ENCODE results near the gene TTC21B. TPM values are rescaled to one million over a fixed set of nuclear protein-coding genes. Genes with fewer than 3 reads are reported as not detected.

Gene TTC21B
- total RNA-seq, 1 experiment from 2014 or later: 9.8 TPM

DNA sequence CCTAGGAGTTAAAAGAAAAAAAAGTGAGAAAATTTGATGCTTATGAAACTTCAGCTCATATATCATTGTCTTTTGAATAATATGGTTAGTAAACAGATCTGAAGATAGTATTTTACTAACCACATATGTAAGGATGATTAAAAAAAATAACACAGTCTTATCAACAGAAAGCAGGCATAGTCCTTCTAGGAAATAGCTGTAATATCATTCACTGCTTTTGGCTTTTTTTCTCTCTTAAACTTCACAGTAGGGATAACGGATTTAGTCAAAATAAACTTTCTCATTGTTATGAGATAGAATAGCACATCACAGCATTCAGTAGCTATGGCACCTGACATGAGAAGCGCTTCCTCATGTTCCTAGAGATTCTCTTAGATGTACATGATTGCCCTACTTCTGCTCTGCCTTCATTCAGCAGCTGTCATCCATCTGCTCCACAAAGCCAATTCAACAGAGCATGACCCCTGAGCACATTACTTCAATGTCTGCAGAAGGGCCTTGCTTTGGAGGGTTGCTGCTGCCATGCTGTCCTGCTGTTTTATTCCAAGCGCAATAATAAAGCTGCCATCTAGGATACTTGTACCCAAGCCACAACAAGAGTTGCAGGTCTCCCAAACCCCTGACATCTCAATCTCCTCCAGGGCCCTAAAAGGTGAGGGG lies 67.0 kb downstream of the TTC21B start:
- Histone ChIP-seq H4K20me1 (ENCODE audit: insufficient read depth) (no peaks in the 10 kb centered on the region), H3K36me3 (ENCODE audit: low read depth) (no peaks in the 10 kb centered on the region), H3K27ac (no peak overlapping the region), H3K27me3 (ENCODE audit: insufficient read depth, low read depth) (no peaks in the 10 kb centered on the region), H3K4me2 (no peak overlapping the region), H3K4me3 (no peak overlapping the region), H3F3A (ENCODE audit: insufficient read depth, low read depth) (no peaks in the 10 kb centered on the region), H2AFZ (no peak overlapping the region), H3K79me2 (ENCODE audit: low read depth) (no peaks in the 10 kb centered on the region), H3K4me1 (replicated peaks; ENCODE audit: insufficient read depth) (no peaks in the 10 kb centered on the region), H3K9me2 (ENCODE audit: insufficient read depth) (no peaks in the 10 kb centered on the region), H3K9me3 (ENCODE audit: insufficient read depth, low read depth) (no peaks in the 10 kb centered on the region)
- TF ChIP-seq, protein P1, sequence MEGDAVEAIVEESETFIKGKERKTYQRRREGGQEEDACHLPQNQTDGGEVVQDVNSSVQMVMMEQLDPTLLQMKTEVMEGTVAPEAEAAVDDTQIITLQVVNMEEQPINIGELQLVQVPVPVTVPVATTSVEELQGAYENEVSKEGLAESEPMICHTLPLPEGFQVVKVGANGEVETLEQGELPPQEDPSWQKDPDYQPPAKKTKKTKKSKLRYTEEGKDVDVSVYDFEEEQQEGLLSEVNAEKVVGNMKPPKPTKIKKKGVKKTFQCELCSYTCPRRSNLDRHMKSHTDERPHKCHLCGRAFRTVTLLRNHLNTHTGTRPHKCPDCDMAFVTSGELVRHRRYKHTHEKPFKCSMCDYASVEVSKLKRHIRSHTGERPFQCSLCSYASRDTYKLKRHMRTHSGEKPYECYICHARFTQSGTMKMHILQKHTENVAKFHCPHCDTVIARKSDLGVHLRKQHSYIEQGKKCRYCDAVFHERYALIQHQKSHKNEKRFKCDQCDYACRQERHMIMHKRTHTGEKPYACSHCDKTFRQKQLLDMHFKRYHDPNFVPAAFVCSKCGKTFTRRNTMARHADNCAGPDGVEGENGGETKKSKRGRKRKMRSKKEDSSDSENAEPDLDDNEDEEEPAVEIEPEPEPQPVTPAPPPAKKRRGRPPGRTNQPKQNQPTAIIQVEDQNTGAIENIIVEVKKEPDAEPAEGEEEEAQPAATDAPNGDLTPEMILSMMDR (conservative IDR thresholded peaks at IDR 0.05): no peak
- TF ChIP-seq EZH2 (IDR thresholded peaks at IDR 0.05; ENCODE audit: low read depth): no peak
- POLR2A ChIA-PET (ENCODE audit: unreplicated experiment): no interaction called here
- BruUV-seq (replicated peaks): no TSS peak
- no peak for DNase-seq
- intact Hi-C loops (cut with micrococcal nuclease; ENCODE audit: unreplicated experiment): no loop called here
- CTCF ChIA-PET: no interaction called here

DNA sequence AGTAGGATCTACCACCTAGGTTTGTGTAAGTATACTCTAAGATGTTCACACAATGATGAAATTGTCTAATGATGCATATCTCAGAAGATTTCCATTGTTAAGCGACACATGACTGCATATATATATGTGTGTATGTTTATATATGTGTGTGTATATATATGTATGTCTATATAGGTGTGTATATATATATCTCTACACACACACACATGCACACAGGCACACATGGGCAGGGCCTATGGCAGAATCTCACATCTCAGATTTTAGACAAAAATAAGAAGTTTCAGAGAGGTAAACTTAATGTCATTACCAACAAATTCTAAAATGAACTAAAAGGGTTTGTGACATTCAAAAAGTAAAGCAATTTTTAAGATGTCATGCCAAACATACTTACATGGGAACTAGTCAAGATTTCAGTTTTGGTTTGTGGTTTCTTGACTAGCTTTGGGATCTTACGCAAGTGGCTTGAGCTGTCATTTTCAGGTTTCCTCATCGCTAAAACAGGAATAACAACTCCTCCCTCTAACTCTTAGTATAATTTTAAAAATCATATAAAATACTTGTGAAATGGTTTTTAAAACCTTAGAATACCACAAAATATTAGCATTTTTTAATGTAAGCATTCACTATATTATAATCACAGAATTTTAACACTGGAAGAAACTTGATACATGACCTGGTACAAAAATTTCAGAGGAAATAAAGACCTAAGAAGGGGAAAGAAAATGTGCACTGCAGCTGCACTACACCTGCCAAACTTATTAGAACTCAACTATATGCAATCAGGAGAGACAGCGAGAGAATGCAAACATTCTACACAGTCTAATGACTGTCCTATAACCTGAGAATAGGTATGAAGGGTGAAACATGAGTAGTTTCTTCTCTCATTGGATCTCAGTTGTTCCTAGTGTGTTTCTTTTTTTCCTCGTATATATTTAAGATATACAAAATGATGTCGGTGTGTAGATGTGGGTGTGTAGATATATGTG lies 75.7 kb downstream of the TTC21B start:
- Histone ChIP-seq H3K9me3 (ENCODE audit: insufficient read depth, low read depth) (no peaks in the 10 kb centered on the region), H3K9me2 (ENCODE audit: insufficient read depth) (no peaks in the 10 kb centered on the region), H3K4me2 (no peak overlapping the region), H3F3A (ENCODE audit: insufficient read depth, low read depth) (no peaks in the 10 kb centered on the region), H3K79me2 (ENCODE audit: low read depth) (no peaks in the 10 kb centered on the region), H3K27ac (no peak overlapping the region), H3K36me3 (ENCODE audit: low read depth) (no peaks in the 10 kb centered on the region), H4K20me1 (ENCODE audit: insufficient read depth) (no peaks in the 10 kb centered on the region), H3K27me3 (ENCODE audit: insufficient read depth, low read depth) (no peaks in the 10 kb centered on the region), H3K4me3 (no peak overlapping the region), H2AFZ (no peak overlapping the region), H3K4me1 (replicated peaks; ENCODE audit: insufficient read depth) (no peaks in the 10 kb centered on the region)
- BruUV-seq (replicated peaks): no TSS peak
- ChIA-PET POLR2A (ENCODE audit: unreplicated experiment) (interaction anchor here (0.6 kb wide), 1 partner anchor 32 kb away, joined by 8 read pairs; no protein-coding TSS in a partner anchor), CTCF (no interaction called here)
- peak in 1 of 2 experiments; percentile 52 for DNase-seq
- TF ChIP-seq, protein P1 (conservative IDR thresholded peaks at IDR 0.05): no peak
- no peak for TF ChIP-seq EZH2 (IDR thresholded peaks at IDR 0.05; ENCODE audit: low read depth)
- intact Hi-C loops (cut with micrococcal nuclease; ENCODE audit: unreplicated experiment): loop anchor here (10.0 kb wide), 1 partner anchor 863 kb away; no protein-coding TSS in a partner anchor

DNA sequence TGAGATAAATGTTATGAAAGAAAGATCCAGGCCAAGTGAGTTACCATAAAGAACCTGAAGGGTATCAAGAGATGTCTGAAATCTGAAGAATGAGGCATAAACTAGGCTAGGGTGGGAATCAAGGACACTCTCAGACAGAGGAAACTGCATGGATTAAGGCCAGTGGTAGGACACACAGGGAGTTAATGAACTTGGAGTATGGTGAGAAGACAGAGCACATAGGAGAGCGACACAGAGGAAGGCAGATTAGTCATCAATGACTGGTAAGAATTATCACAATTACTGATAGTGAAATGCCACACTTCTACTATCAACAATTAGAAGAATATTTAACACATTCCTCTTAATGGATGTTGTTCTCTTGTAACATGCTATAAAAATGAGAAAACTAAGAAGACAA lies 76.9 kb downstream of the TTC21B start:
- Histone ChIP-seq H3K79me2 (ENCODE audit: low read depth) (no peaks in the 10 kb centered on the region), H3F3A (ENCODE audit: insufficient read depth, low read depth) (no peaks in the 10 kb centered on the region), H4K20me1 (ENCODE audit: insufficient read depth) (no peaks in the 10 kb centered on the region), H3K9me2 (ENCODE audit: insufficient read depth) (no peaks in the 10 kb centered on the region), H3K4me2 (no peak overlapping the region), H3K27ac (no peak overlapping the region), H2AFZ (no peak overlapping the region), H3K27me3 (ENCODE audit: insufficient read depth, low read depth) (no peaks in the 10 kb centered on the region), H3K4me1 (replicated peaks; ENCODE audit: insufficient read depth) (no peaks in the 10 kb centered on the region), H3K4me3 (no peak overlapping the region), H3K36me3 (ENCODE audit: low read depth) (no peaks in the 10 kb centered on the region), H3K9me3 (ENCODE audit: insufficient read depth, low read depth) (no peaks in the 10 kb centered on the region)
- intact Hi-C loops (cut with micrococcal nuclease; ENCODE audit: unreplicated experiment): loop anchor here (10.0 kb wide), 1 partner anchor 862 kb away; no protein-coding TSS in a partner anchor
- TF ChIP-seq, protein P1 (conservative IDR thresholded peaks at IDR 0.05): no peak
- TF ChIP-seq EZH2 (IDR thresholded peaks at IDR 0.05; ENCODE audit: low read depth): no peak
- no TSS peak for BruUV-seq (replicated peaks)
- no peak for DNase-seq
- POLR2A ChIA-PET (ENCODE audit: unreplicated experiment): no interaction called here
- CTCF ChIA-PET: no interaction called here

Measured in PC-9 (cell line).